ENCODE measurements around the gene HLCS. TPM values are rescaled to one million over a fixed set of nuclear protein-coding genes. Genes with fewer than 3 reads are reported as not detected.
A peak's percentile ranks its signal among the peaks of the same experiment; 100 is the strongest.

Gene HLCS
- total and polyA plus RNA-seq, 2 experiments from 2014 or later, result 12.4 to 20.1 TPM

DNA sequence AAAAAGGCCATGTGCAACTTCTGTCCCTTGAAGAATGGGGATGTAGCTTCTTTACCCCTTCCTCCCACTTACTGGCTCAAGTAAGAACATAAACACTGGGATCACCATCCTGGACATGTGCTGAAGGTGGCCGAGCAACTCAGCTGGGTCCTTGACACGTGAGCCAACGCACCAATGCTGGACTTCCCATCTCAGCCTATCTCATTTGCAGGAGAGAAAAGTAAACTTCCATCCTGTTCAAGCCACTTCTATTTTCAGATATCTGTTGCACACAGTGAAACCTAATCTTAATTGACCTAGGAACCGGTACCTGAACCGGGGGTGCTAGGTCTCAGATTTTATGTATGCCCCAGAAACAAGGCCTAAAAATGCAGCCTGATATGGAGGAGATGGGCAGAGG lies 75.3 kb downstream of the HLCS start:
- TF ChIP-seq, protein P1, sequence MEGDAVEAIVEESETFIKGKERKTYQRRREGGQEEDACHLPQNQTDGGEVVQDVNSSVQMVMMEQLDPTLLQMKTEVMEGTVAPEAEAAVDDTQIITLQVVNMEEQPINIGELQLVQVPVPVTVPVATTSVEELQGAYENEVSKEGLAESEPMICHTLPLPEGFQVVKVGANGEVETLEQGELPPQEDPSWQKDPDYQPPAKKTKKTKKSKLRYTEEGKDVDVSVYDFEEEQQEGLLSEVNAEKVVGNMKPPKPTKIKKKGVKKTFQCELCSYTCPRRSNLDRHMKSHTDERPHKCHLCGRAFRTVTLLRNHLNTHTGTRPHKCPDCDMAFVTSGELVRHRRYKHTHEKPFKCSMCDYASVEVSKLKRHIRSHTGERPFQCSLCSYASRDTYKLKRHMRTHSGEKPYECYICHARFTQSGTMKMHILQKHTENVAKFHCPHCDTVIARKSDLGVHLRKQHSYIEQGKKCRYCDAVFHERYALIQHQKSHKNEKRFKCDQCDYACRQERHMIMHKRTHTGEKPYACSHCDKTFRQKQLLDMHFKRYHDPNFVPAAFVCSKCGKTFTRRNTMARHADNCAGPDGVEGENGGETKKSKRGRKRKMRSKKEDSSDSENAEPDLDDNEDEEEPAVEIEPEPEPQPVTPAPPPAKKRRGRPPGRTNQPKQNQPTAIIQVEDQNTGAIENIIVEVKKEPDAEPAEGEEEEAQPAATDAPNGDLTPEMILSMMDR (IDR thresholded peaks at IDR 0.05; ENCODE audit: low read depth, low read length), result no peak
- Histone ChIP-seq H3K27me3 (no peaks in the 10 kb centered on the region), H3K36me3 (no peaks in the 10 kb centered on the region), H3K27ac (peak overlapping the region; percentile 17), H3K9me3 (ENCODE audit: low read depth) (no peaks in the 10 kb centered on the region), H3K4me3 (no peak overlapping the region), H3K4me1 (ENCODE audit: low read depth) (no peaks in the 10 kb centered on the region)
- no peak for DNase-seq (ENCODE audit: low read depth in 1 of 2, low spot score in 1 of 2)

DNA sequence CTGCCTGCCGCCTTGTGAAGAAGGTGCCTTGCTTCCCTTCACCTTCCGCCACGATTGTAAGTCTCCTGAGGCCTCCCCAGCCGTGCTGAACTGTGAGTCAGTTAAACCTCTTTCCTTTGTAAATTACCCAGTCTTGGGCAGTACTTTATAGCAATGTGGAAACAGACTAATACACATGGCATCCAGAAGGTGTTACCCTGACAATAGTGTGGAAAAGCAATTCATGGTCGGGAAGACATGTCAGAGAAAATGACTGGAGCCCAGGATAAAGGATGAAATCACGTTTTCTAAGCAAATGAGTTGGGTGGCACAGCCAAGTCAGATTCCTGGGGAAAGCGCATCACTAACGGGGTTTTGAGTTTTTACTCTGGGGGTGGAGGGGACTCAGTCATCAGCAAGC lies 76.4 kb downstream of the HLCS start:
- TF ChIP-seq, protein P1 (IDR thresholded peaks at IDR 0.05; ENCODE audit: low read depth, low read length), result no peak
- DNase-seq (ENCODE audit: low read depth in 1 of 2, low spot score in 1 of 2), result no peak
- no peaks in the 10 kb centered on the region for H3K27me3 ChIP-seq
- H3K36me3 ChIP-seq, result no peaks in the 10 kb centered on the region
- H3K4me3 ChIP-seq, result no peak overlapping the region
- no peak overlapping the region for H3K27ac ChIP-seq
- H3K4me1 ChIP-seq (ENCODE audit: low read depth), result no peaks in the 10 kb centered on the region
- H3K9me3 ChIP-seq (ENCODE audit: low read depth), result no peaks in the 10 kb centered on the region

DNA sequence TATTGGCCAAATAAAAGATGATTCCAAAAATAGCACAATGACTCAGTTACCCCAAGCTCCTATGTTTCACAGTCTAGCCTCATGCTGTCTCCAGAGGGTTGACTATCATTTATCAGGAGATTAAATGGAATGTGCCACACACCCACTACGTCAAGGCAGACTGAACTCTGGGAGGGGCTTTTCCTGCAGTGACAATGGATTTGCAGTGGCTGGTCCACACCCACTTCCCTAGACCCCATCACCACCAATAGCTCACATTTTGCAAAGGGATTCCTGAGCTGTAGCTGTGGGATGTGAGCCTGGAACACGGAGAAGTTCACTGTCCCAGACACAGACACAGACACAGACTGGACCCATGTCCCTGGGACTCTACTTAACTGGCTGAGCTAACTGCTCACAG lies 77.1 kb downstream of the HLCS start:
- Histone ChIP-seq H3K36me3 (no peaks in the 10 kb centered on the region), H3K27ac (no peak overlapping the region), H3K27me3 (no peaks in the 10 kb centered on the region), H3K4me3 (no peak overlapping the region), H3K4me1 (ENCODE audit: low read depth) (no peaks in the 10 kb centered on the region), H3K9me3 (ENCODE audit: low read depth) (no peaks in the 10 kb centered on the region)
- TF ChIP-seq, protein P1 (IDR thresholded peaks at IDR 0.05; ENCODE audit: low read depth, low read length), result no peak
- peak in 1 of 2 donors; percentile 22 for DNase-seq (ENCODE audit: low read depth in 1 of 2, low spot score in 1 of 2)

DNA sequence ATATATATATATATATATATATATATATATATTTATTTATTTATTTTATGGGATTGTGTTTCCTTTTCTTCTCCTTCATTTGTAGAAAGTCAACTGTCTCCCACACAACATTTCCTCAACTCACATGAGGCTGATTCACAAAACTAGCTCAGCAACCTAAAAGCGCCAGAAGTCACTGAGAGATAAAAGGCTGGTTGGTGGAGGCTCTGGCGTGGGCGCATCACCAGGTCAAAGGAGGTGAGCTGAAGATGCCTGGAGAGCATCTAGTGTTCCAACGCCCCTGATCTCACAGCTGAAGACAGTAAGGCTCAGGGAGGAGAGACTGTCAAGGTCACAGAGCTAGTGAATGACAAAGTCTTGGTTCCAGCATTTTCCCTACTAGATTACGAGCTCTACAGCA lies 78.0 kb downstream of the HLCS start:
- H3K27me3 ChIP-seq, result no peaks in the 10 kb centered on the region
- no peak for DNase-seq (ENCODE audit: low read depth in 1 of 2, low spot score in 1 of 2)
- H3K9me3 ChIP-seq (ENCODE audit: low read depth), result no peaks in the 10 kb centered on the region
- H3K4me1 ChIP-seq (ENCODE audit: low read depth), result no peaks in the 10 kb centered on the region
- H3K36me3 ChIP-seq, result no peaks in the 10 kb centered on the region
- TF ChIP-seq, protein P1 (IDR thresholded peaks at IDR 0.05; ENCODE audit: low read depth, low read length), result no peak
- H3K4me3 ChIP-seq, result no peak overlapping the region
- no peak overlapping the region for H3K27ac ChIP-seq

DNA sequence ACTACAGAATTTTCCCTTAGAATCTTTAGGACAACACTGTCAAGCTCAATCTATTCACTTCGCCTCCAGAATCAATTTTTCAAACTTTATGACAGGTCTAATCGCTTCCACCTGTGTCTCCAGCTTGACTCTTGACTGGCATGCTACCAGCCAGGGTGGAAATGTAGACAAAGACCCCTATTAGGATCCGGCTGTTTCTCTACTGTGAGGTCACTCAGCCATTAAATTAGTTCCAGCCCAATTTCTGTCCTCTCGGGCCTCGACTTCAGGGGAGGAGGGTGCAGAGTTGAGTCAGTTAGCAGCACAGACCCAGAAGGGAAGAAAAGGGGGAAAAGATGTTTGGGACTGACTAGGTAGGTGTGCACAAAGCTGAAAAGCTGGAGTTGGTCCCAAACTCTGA lies 78.5 kb downstream of the HLCS start:
- Histone ChIP-seq H3K36me3 (no peaks in the 10 kb centered on the region), H3K4me1 (ENCODE audit: low read depth) (no peaks in the 10 kb centered on the region), H3K27ac (no peak overlapping the region), H3K27me3 (no peaks in the 10 kb centered on the region), H3K9me3 (ENCODE audit: low read depth) (no peaks in the 10 kb centered on the region), H3K4me3 (no peak overlapping the region)
- TF ChIP-seq, protein P1 (IDR thresholded peaks at IDR 0.05; ENCODE audit: low read depth, low read length), result no peak
- DNase-seq (ENCODE audit: low read depth in 1 of 2, low spot score in 1 of 2), result no peak
